Mucosa of gallbladder (tissue), 1 donor: ENCODE results near the gene GLDN. TPM values are rescaled to one million over a fixed set of nuclear protein-coding genes. Genes with fewer than 3 reads are reported as not detected.

ENCODE experiments used
- DNase-seq: peaks from one replicate; pipeline ENCODE4 v3.0.0-alpha.2; 2020; ENCODE audit warnings: low spot score
- total RNA-seq: library from RNA; stranded (reverse); gene quantifications from one replicate; pipeline ENCODE4 v1.2.1, GENCODE V29; 2021
- donor health status: DM: no; HTN: no; CAD: no.

Gene GLDN
- total RNA-seq, 1 donor from 2014 or later: 20.7 TPM

GRCh38 chr15:51356983-51357382 is 15.5 kb downstream of the GLDN start:
- DNase-seq: no peak

GRCh38 chr15:51359981-51360380 is 18.5 kb downstream of the GLDN start:
- DNase-seq: no peak

GRCh38 chr15:51363383-51363782 is 21.9 kb downstream of the GLDN start:
- DNase-seq: no peak

- no peak for DNase-seq
Measured at GRCh38 chr15:51365417-51365816, 24.0 kb downstream of the GLDN start.

- DNase-seq: no peak
Measured at GRCh38 chr15:51366071-51366470, 24.6 kb downstream of the GLDN start.

GRCh38 chr15:51366920-51367319 is 25.5 kb downstream of the GLDN start:
- peak; percentile 62 for DNase-seq

GRCh38 chr15:51367322-51367976 is 26.0 kb downstream of the GLDN start:
- DNase-seq: no peak

GRCh38 chr15:51368307-51368706 is 26.9 kb downstream of the GLDN start:
- DNase-seq: no peak

- no peak for DNase-seq
Measured at GRCh38 chr15:51368751-51369450, 27.4 kb downstream of the GLDN start.

- DNase-seq: no peak
Measured at GRCh38 chr15:51369451-51369761, 28.0 kb downstream of the GLDN start.

GRCh38 chr15:51371266-51371665 is 29.8 kb downstream of the GLDN start:
- DNase-seq: no peak

GRCh38 chr15:51374131-51374530 is 32.7 kb downstream of the GLDN start:
- no peak for DNase-seq

GRCh38 chr15:51375966-51376640 is 34.6 kb downstream of the GLDN start:
- DNase-seq: no peak

- DNase-seq: no peak
Measured at GRCh38 chr15:51377038-51377786, 35.8 kb downstream of the GLDN start.

- no peak for DNase-seq
Measured at GRCh38 chr15:51378406-51378805, 37.0 kb downstream of the GLDN start.

- DNase-seq: no peak
Measured at GRCh38 chr15:51379390-51379789, 37.9 kb downstream of the GLDN start.

- DNase-seq: peak; percentile 56
Measured at GRCh38 chr15:51380999-51381806, 39.7 kb downstream of the GLDN start.

- DNase-seq: no peak
Measured at GRCh38 chr15:51382787-51383186, 41.3 kb downstream of the GLDN start.

GRCh38 chr15:51386029-51386428 is 44.6 kb downstream of the GLDN start:
- DNase-seq: no peak

- DNase-seq: no peak
Measured at GRCh38 chr15:51386486-51386885, 45.0 kb downstream of the GLDN start.

- DNase-seq: no peak
Measured at GRCh38 chr15:51386960-51387698, 45.7 kb downstream of the GLDN start.
